Measurements from ENCODE around the gene STAC3. TPM values are rescaled to one million over a fixed set of nuclear protein-coding genes. Genes with fewer than 3 reads are reported as not detected.

The STAC3 gene
- total and polyA plus RNA-seq, 9 of the 15 experiments (the other 6 are each of a cell fraction or from before 2014, with no cell fraction given), result 0.45 to 6.4 (median 3.3) TPM

- H3K9me1 ChIP-seq (ENCODE audit: control insufficient read depth, insufficient read depth, low read length), result no peaks in the 10 kb centered on the region
- peak overlapping the region; percentile 79 for H2AFZ ChIP-seq (ENCODE audit: low read depth, low read length)
- FAIRE-seq (peak; percentile 81), DNase-seq (ENCODE audit: extremely low read depth in 1 of 4, low spot score in 3 of 4) (peak; percentile 76 to 92 (median 82)), ATAC-seq (peak; percentile 61)
- H3K27me3 ChIP-seq (ENCODE audit: control insufficient read depth in 2 of 2, insufficient read depth in 2 of 2, low read length in 2 of 2), result peaks cover 2 to 23% of the 10 kb centered on the region in 2 experiments; a peak in 3 of 5 replicates
- intact Hi-C loops (cut with micrococcal nuclease), result loop anchor here (1.0 to 10.0 kb wide), 4 partner anchors 30 to 166 kb away; partner anchors contain the start of genes LRP1 and NEMP1
- WGBS (ENCODE audit: insufficient coverage, low coverage, missing lambda C conversion rate), result 3% methylated on average over 38 of the region's 41 CpGs
- H3K9me3 ChIP-seq (replicated peaks; ENCODE audit: control insufficient read depth, insufficient read depth, low read depth, low read length), result no peaks in the 10 kb centered on the region
- H3K4me1 ChIP-seq (replicated peaks in 1 of 2; ENCODE audit: control insufficient read depth in 2 of 2, insufficient read depth in 2 of 2, low read length in 2 of 2), result peaks cover 32 to 62% of the 10 kb centered on the region in 2 experiments
- 0 out of 2 replicates have a peak, but pooled peaks cover 4% of the 10 kb centered on the region for H4K20me1 ChIP-seq (replicated peaks; ENCODE audit: control insufficient read depth, insufficient read depth, low read length)
- H3K27ac ChIP-seq (ENCODE audit: extremely low read depth, low read depth, low read length), result no peak overlapping the region
- in situ Hi-C loops (cut with MboI), result loop anchor here (5.0 kb wide), 1 partner anchor 36 kb away; no protein-coding TSS in a partner anchor
- peak overlapping the region; percentile 40 for H3K4me3 ChIP-seq
- H3K9ac ChIP-seq (ENCODE audit: insufficient read depth in 1 of 2, low read depth in 2 of 2, low read length in 2 of 2), result peak overlapping the region; percentile 35 to 90; a peak in 3 of 4 replicates
- POLR2A ChIA-PET, result interaction anchor here (0.6 to 1.5 kb wide), 7 partner anchors 8 to 1111 kb away, joined by 3 to 8 read pairs (median 4); partner anchors contain the start of gene SHMT2
- peak overlapping the region; percentile 67 for H3K4me2 ChIP-seq (ENCODE audit: insufficient read depth, low read length)
- CTCF ChIA-PET (ENCODE audit: low intra/inter-chr PET ratio), result interaction anchor here (0.6 to 4.4 kb wide), 4 partner anchors 28 to 238 kb away, joined by 4 to 80 read pairs (median 4); no protein-coding TSS in a partner anchor
- TSS peak; percentile 30 for BruUV-seq (replicated peaks)
- H3K36me3 ChIP-seq (ENCODE audit: control insufficient read depth, insufficient read depth, low read length), result no peaks in the 10 kb centered on the region
- no peaks in the 10 kb centered on the region for H3K79me2 ChIP-seq (ENCODE audit: control insufficient read depth, insufficient read depth, low read length)
- TF ChIP-seq RUNX1 (IDR thresholded peaks at IDR 0.05; ENCODE audit: low read depth) (no peak), WHSC1 (IDR thresholded peaks at IDR 0.05; ENCODE audit: low read length) (no peak), SIN3A (IDR thresholded peaks at IDR 0.05; ENCODE audit: borderline replicate concordance in 2 of 2, control insufficient read depth in 1 of 2, low read depth in 2 of 2, low read length in 2 of 2) (0 out of 4 replicates have a peak, but pooled peaks of 1 of the 2 experiments have one; percentile 38), TEAD4 (IDR thresholded peaks at IDR 0.05; ENCODE audit: low read length) (no peak), TEAD4 (CRISPR knock-in tag; IDR thresholded peaks at IDR 0.05; ENCODE audit: borderline replicate concordance) (no peak), MTA2 (IDR thresholded peaks at IDR 0.05; ENCODE audit: low read depth) (no peak), CGGBP1 (CRISPR knock-in tag; IDR thresholded peaks at IDR 0.05) (no peak), PBX2 (CRISPR knock-in tag; IDR thresholded peaks at IDR 0.05; ENCODE audit: low read depth) (no peak), PBX2 (tag; conservative IDR thresholded peaks at IDR 0.05; ENCODE audit: low read depth) (no peak), TAL1 (IDR thresholded peaks at IDR 0.05) (no peak), SMARCA4 (IDR thresholded peaks at IDR 0.05) (peak; percentile 33; the same call in 1 of the 2 replicates), TAF7 (tag; IDR thresholded peaks at IDR 0.05) (no peak), BCL6 (CRISPR knock-in tag; IDR thresholded peaks at IDR 0.05) (no peak), CCAR2 (IDR thresholded peaks at IDR 0.05; ENCODE audit: low read depth, low read length) (no peak), RBFOX2 (IDR thresholded peaks at IDR 0.05; ENCODE audit: low read depth, low read length) (0 out of 2 replicates have a peak, but pooled peaks have one; percentile 47), PML (IDR thresholded peaks at IDR 0.05; ENCODE audit: low read length) (0 out of 2 replicates have a peak, but pooled peaks have one; percentile 12), GABPB2 (CRISPR knock-in tag; conservative IDR thresholded peaks at IDR 0.05) (no peak), ZSCAN32 (CRISPR knock-in tag; IDR thresholded peaks at IDR 0.05) (no peak), TBP (optimal IDR thresholded peaks at IDR 0.05; ENCODE audit: low read depth, low read length) (no peak)
Observed at GRCh38 chr12:57243521-57244311, 7.3 kb downstream of the STAC3 start.
